Omental fat pad (tissue), 4 donors: ENCODE results near the gene GALP. TPM values are rescaled to one million over a fixed set of nuclear protein-coding genes. Genes with fewer than 3 reads are reported as not detected.
"Not testable (repeated sequence)": the region's sequence is repeated elsewhere in the genome, so short reads cannot be mapped to it uniquely, and the experiment has no call there.

ENCODE experiments used
- ATAC-seq: fragments of 150-250 bp; one replicate; pipeline ENCODE4 v1.9.1; 2016; ENCODE audit warnings: mild to moderate bottlenecking, moderate library complexity; ENCODE audit not compliant: low FRiP score
- DNase-seq: peaks from one replicate; pipeline ENCODE4 v3.0.0-alpha.2; 2019; ENCODE audit warnings: low spot score
- CTCF ChIP-seq, 3 donors: fragments of 450-650 bp; IDR thresholded peaks; one replicate each; pipeline ENCODE4 v1.5.1; 2016 to 2017; ENCODE audit warnings: antibody characterized with exemption in 3 of 3, mild to moderate bottlenecking in 3 of 3, moderate library complexity in 2 of 3
- total RNA-seq, 4 donors: library from RNA; depleted of rRNA; stranded (reverse); fragments of >200 nt; gene quantifications; one replicate each; pipeline ENCODE4 v1.1.0, GENCODE V29; 2016

Gene GALP
- total RNA-seq, 4 donors from 2014 or later: not detected

- DNase-seq (no peak), ATAC-seq (no peak)
Observed at GRCh38 chr19:56189785-56190184, 14.0 kb downstream of the GALP start.

GRCh38 chr19:56191115-56191514, 15.3 kb downstream of the GALP start:
- ATAC-seq (no peak), DNase-seq (no peak)
- no peak for TF ChIP-seq CTCF (IDR thresholded peaks at IDR 0.05)

More at GRCh38 chr19:56189785-56190184, 14.0 kb downstream of the GALP start:
- TF ChIP-seq CTCF (IDR thresholded peaks at IDR 0.05): no peak

- no peak for ATAC-seq
- DNase-seq: no peak
- TF ChIP-seq CTCF (IDR thresholded peaks at IDR 0.05): no peak
Observed at GRCh38 chr19:56191711-56192110, 15.9 kb downstream of the GALP start.

GRCh38 chr19:56193981-56194640, 18.3 kb downstream of the GALP start:
- no peak for ATAC-seq
- TF ChIP-seq CTCF (IDR thresholded peaks at IDR 0.05): no peak
- no peak for DNase-seq

GRCh38 chr19:56197646-56198045, 21.8 kb downstream of the GALP start, which contains the start of gene ZSCAN5B:
Gene ZSCAN5B (minus strand): TSS chr19:56197783. CDS start chr19:56193052, 4,731 bp downstream.
- not testable (repeated sequence) for DNase-seq, ATAC-seq

- ATAC-seq (no peak), DNase-seq (no peak)
- no peak for TF ChIP-seq CTCF (IDR thresholded peaks at IDR 0.05)
Observed at GRCh38 chr19:56199687-56200086, 23.9 kb downstream of the GALP start.

- DNase-seq: no peak
- TF ChIP-seq CTCF (IDR thresholded peaks at IDR 0.05): no peak
- ATAC-seq: no peak
Observed at GRCh38 chr19:56201973-56202372, 26.2 kb downstream of the GALP start, which contains the start of gene ZSCAN5C. Gene ZSCAN5C (plus strand): TSS chr19:56202273. CDS start chr19:56205914, 3,641 bp downstream.

- not testable (repeated sequence) for ATAC-seq, DNase-seq
Observed at GRCh38 chr19:56207581-56207980, 31.8 kb downstream of the GALP start.
